Fibroblast of lung (primary cell): ENCODE results near the gene GET4. TPM values are rescaled to one million over a fixed set of nuclear protein-coding genes. Genes with fewer than 3 reads are reported as not detected.
"Not testable (repeated sequence)": the region's sequence is repeated elsewhere in the genome, so short reads cannot be mapped to it uniquely, and the experiment has no call there.

Source experiments
- DNase-seq, 2 donors: peaks; one replicate each; pipeline versions ENCODE4 v3.0.0 to v3.0.0-alpha.2; 2010; ENCODE audit warnings: low read depth in 2 of 2
- H2AFZ ChIP-seq: 2 replicates; pipeline ENCODE4 v1.5.1; 2012; ENCODE audit warnings: low read length, control low read depth, inconsistent platforms
- H3K27ac ChIP-seq: 2 replicates; pipeline ENCODE4 v1.5.1; 2011; ENCODE audit warnings: low read length, control low read depth; ENCODE audit not compliant: insufficient read depth
- H3K27me3 ChIP-seq: 2 replicates; pipeline ENCODE4 v1.5.1; 2011; ENCODE audit warnings: mild to moderate bottlenecking, low read length; ENCODE audit not compliant: control insufficient read depth, insufficient read depth
- H3K36me3 ChIP-seq: 2 replicates; pipeline ENCODE4 v1.5.1; 2011; ENCODE audit warnings: low read length; ENCODE audit not compliant: control insufficient read depth, insufficient read depth
- H3K4me1 ChIP-seq: 2 replicates; pipeline ENCODE4 v1.5.1; 2011; ENCODE audit warnings: low read length; ENCODE audit not compliant: control insufficient read depth, insufficient read depth; ENCODE audit errors: extremely low read depth
- H3K4me2 ChIP-seq: 2 replicates; pipeline ENCODE4 v1.5.1; 2011; ENCODE audit warnings: low read length, control low read depth; ENCODE audit not compliant: insufficient read depth; ENCODE audit errors: extremely low read depth
- H3K4me3 ChIP-seq, 4 experiments: fragments of 200-600 bp in 1 of 4; sonication (generic) in 1 of 4; replicated peaks in 1 of 4; 2 replicates each; pipeline ENCODE4 v1.5.1; 2011 to 2016; ENCODE audit warnings: low read length in 4 of 4, low read depth in 3 of 4, mild to moderate bottlenecking in 3 of 4, control low read depth in 2 of 4, inconsistent platforms in 1 of 4, mixed read lengths in 1 of 4; ENCODE audit not compliant: insufficient read depth in 1 of 4; ENCODE audit errors: control extremely low read depth in 1 of 4
- H3K79me2 ChIP-seq: 2 replicates; pipeline ENCODE4 v1.5.1; 2012; ENCODE audit warnings: mild to moderate bottlenecking, low read length, inconsistent platforms; ENCODE audit not compliant: control insufficient read depth, insufficient read depth
- H3K9ac ChIP-seq: 2 replicates; pipeline ENCODE4 v1.5.1; 2011; ENCODE audit warnings: mild to moderate bottlenecking, low read length, control low read depth; ENCODE audit not compliant: insufficient read depth
- H3K9me3 ChIP-seq: 2 replicates; pipeline ENCODE4 v1.5.1; 2012; ENCODE audit warnings: low read depth, low read length; ENCODE audit not compliant: control insufficient read depth, insufficient read depth
- H4K20me1 ChIP-seq: 2 replicates; pipeline ENCODE4 v1.5.1; 2011; ENCODE audit warnings: low read length; ENCODE audit not compliant: control insufficient read depth, insufficient read depth; ENCODE audit errors: extremely low read depth
- CTCF ChIP-seq, 2 donors: IDR thresholded peaks in 1 of 2; conservative IDR thresholded peaks in 1 of 2; 1 replicate in 1 of 2; 2 replicates in 1 of 2; pipeline ENCODE4 v1.5.1; 2011 to 2012; ENCODE audit warnings: low read length in 2 of 2, control low read depth in 1 of 2, inconsistent platforms in 1 of 2, low read depth in 1 of 2, mild to moderate bottlenecking in 1 of 2
- EZH2 ChIP-seq: IDR thresholded peaks from 2 replicates; pipeline ENCODE4 v1.5.1; 2012; ENCODE audit warnings: low read length, control low read depth, mild to moderate bottlenecking; ENCODE audit errors: missing control alignments
- polyA plus RNA-seq, 2 donors: library from polyadenylated mRNA; depleted of rRNA in 1 of 2; stranded (reverse) in 1 of 2; unstranded in 1 of 2; fragments of >200 nt; gene quantifications; 2 replicates each; pipeline ENCODE4 v1.2.1, GENCODE V29; 2011 to 2012; ENCODE audit warnings: missing spikeins in 1 of 2
- total RNA-seq: library from RNA; depleted of rRNA; stranded (reverse); fragments of >200 nt; gene quantifications from 2 replicates; pipeline ENCODE4 v1.2.1, GENCODE V29; 2014

GET4 gene
- total and polyA plus RNA-seq, 2 donors (not counting 1 experiment from before 2014, with no cell fraction given): 13.4 to 23.1 TPM

GRCh38 chr7:940599-941408 lies 64.5 kb downstream of the GET4 start:
- Histone ChIP-seq H3K4me1 (no peaks in the 10 kb centered on the region), H3K27me3 (no peaks in the 10 kb centered on the region), H2AFZ (no peak overlapping the region), H3K4me3 (no peak overlapping the region), H3K79me2 (no peaks in the 10 kb centered on the region), H3K9ac (no peak overlapping the region), H3K9me3 (no peaks in the 10 kb centered on the region), H3K4me2 (no peak overlapping the region), H4K20me1 (no peaks in the 10 kb centered on the region), H3K27ac (no peak overlapping the region), H3K36me3 (no peaks in the 10 kb centered on the region)
- TF ChIP-seq EZH2: no peak
- no peak for TF ChIP-seq CTCF (conservative IDR thresholded peaks at IDR 0.05 in 1 of 2, IDR thresholded peaks at IDR 0.05 in 1 of 2; ENCODE audit: low read depth in 1 of 2, low read length in 2 of 2)
- DNase-seq: no peak

- H3K27me3 ChIP-seq, H3K4me1 ChIP-seq, H2AFZ ChIP-seq, DNase-seq, H3K36me3 ChIP-seq, H3K4me3 ChIP-seq, H3K27ac ChIP-seq, H3K4me2 ChIP-seq, H3K9me3 ChIP-seq, H3K79me2 ChIP-seq, H4K20me1 ChIP-seq, H3K9ac ChIP-seq: not testable (repeated sequence)
Observed at GRCh38 chr7:943793-944192, 67.4 kb downstream of the GET4 start.

- no peaks in the 10 kb centered on the region for H4K20me1 ChIP-seq
- H3K27ac ChIP-seq: no peak overlapping the region
- DNase-seq: no peak
- H3K36me3 ChIP-seq: no peaks in the 10 kb centered on the region
- H3K4me2 ChIP-seq: no peak overlapping the region
- no peak overlapping the region for H2AFZ ChIP-seq
- H3K4me3 ChIP-seq: no peak overlapping the region
- no peaks in the 10 kb centered on the region for H3K27me3 ChIP-seq
- H3K9ac ChIP-seq: no peak overlapping the region
- no peak for TF ChIP-seq EZH2
- TF ChIP-seq CTCF (conservative IDR thresholded peaks at IDR 0.05 in 1 of 2, IDR thresholded peaks at IDR 0.05 in 1 of 2; ENCODE audit: low read depth in 1 of 2, low read length in 2 of 2): no peak
- no peaks in the 10 kb centered on the region for H3K79me2 ChIP-seq
- H3K4me1 ChIP-seq: no peaks in the 10 kb centered on the region
- H3K9me3 ChIP-seq: no peaks in the 10 kb centered on the region
Observed at GRCh38 chr7:944744-945143, 68.4 kb downstream of the GET4 start.
